ENCODE results near the gene CAMSAP1. TPM values are rescaled to one million over a fixed set of nuclear protein-coding genes. Genes with fewer than 3 reads are reported as not detected.

Gene CAMSAP1
- total RNA-seq, 1 donor from 2014 or later, result 20.5 TPM

DNA sequence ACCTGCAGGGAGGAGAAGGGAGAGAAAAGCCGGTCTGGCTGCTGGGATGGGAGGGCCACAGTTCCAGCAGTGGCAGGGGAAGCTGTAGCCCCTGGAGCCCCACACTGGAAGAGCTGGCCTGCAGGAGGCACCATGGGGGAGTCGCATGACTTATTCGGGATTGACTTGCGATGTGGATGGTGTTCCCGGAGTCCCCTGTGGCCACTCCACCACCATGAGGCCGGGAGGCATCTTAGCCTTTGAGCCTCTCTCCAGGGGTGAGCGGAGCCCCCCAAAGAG, 113.3 kb downstream of the CAMSAP1 start:
- DNase-seq (ENCODE audit: low read depth, low spot score), result no peak

- no peak for DNase-seq (ENCODE audit: low read depth, low spot score)
Measured at GRCh38 chr9:135793221-135794056, 113.9 kb downstream of the CAMSAP1 start.

GRCh38 chr9:135792268-135793128, 114.8 kb downstream of the CAMSAP1 start:
- DNase-seq (ENCODE audit: low read depth, low spot score), result no peak

DNA sequence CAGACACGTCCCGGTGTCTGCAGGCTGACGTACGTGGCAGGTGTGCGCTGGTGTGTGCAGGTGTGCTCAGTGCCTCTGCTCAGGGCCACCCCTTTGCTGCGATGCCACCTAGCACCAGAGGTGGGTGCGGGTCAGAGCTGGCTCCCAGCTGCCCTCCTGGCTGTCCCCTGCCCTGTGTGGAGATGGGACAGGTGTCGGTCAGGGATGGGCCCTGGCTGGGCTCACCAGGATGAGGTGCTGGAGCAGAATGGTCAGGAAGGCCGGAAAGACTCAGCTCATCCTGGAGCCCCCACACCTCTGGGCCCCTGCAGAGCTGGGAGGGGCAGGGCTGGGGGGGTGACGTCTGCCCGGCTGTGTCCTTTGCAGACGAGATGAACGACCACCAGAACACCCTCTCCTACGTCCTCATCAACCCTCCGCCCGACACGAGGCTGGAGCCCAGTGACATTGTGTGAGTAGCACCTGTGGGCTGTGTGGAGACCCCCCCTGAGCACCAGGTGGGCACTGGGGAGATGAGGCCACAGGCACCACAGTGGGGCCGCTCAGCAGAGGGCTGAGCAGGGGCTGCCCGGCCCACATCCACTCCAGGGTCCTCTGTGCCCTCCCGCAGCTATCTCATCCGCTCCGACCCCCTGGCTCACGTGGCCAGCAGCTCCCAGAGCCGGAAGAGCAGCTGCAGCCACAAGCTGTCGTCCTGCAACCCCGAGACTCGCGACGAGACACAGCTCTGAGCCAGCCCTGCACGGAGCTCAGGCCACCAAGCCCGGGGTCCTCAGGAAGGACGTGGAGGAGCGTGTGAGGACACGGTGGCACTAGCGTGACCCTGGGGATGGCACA, 115.7 kb downstream of the CAMSAP1 start:
- DNase-seq (ENCODE audit: low read depth, low spot score), result no peak

DNA sequence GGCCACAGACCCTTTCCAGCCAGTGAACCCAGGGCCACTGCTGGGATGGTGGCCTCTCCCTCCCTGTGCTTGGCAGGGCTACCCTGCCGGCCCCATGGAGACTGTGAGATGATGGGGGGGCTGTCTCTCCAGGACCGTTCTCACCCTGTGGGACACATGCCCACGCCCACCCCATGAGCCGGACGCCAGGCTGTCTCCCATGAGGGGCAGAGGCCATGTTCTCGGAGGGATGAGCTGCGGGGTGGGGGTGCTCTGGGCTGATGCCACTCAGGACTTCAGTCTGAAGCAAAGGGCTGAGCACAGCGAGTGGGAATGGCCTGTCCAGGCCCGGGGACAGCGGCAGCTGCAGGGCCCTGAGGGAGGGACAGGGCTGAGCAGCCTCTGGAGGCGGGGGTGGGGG, 116.5 kb downstream of the CAMSAP1 start:
- no peak for DNase-seq (ENCODE audit: low read depth, low spot score)

GRCh38 chr9:135790356-135790755, 117.0 kb downstream of the CAMSAP1 start:
- DNase-seq (ENCODE audit: low read depth, low spot score), result no peak

- DNase-seq (ENCODE audit: low read depth, low spot score), result no peak
Measured at GRCh38 chr9:135789838-135790291, 117.5 kb downstream of the CAMSAP1 start.

GRCh38 chr9:135788576-135789300, 118.6 kb downstream of the CAMSAP1 start:
- no peak for DNase-seq (ENCODE audit: low read depth, low spot score)

DNA sequence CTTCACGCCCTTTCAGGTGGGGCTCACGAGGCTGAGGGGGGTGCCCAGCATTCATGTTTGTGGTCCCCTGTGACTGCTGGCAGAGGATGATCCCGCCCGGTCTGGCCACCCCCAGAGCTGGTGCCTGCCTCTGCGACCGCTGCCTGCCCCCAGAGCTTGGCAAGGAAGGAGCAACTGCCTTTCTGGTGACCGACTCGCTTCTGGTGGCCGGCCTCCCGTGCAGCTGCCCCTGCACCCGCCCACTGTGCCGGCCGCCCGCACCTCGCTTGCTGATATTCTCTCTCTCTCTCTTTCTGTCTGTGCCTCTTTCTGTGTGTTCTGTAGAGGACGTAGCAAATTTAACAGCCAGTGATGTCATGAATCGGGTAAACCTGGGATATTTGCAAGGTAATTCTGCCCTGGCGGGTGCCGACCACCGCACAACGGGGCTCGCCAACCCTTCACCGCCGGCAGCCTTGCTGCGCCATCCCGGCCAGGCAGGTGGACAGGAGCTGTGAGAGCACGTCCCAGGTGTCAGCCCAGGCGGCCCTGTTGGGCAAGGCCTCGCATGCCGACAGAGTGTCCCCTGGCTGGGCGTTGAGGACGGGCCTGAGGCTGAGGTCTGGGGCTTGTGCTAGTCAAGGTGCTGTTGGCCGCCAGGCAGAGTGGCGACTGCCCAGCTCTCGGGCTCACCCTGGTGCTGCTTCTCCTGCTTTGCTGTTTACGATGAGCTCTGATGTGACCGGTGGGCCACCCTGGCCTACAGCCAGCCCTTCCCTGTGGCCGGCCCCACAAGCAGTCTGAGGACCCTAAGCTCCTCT, 119.4 kb downstream of the CAMSAP1 start:
- DNase-seq (ENCODE audit: low read depth, low spot score), result no peak

GRCh38 chr9:135787317-135787716, 120.0 kb downstream of the CAMSAP1 start:
- no peak for DNase-seq (ENCODE audit: low read depth, low spot score)

DNA sequence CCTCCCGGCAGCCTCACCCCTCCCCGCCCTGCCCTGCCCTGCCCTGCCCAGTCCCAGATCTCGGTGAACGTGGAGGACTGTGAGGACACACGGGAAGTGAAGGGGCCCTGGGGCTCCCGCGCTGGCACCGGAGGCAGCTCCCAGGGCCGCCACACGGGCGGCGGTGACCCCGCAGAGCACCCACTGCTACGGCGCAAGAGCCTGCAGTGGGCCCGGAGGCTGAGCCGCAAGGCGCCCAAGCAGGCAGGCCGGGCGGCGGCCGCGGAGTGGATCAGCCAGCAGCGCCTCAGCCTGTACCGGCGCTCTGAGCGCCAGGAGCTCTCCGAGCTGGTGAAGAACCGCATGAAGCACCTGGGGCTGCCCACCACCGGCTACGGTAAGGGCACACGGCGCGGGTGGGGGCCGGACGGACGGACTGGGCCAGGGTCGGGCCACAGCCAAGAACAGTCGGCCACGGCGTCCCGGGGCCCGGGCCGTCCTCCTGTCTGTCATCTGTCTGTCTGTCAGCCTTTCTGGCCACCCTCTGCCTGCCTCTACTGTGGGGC, 121.1 kb downstream of the CAMSAP1 start:
- DNase-seq (ENCODE audit: low read depth, low spot score), result no peak

DNA sequence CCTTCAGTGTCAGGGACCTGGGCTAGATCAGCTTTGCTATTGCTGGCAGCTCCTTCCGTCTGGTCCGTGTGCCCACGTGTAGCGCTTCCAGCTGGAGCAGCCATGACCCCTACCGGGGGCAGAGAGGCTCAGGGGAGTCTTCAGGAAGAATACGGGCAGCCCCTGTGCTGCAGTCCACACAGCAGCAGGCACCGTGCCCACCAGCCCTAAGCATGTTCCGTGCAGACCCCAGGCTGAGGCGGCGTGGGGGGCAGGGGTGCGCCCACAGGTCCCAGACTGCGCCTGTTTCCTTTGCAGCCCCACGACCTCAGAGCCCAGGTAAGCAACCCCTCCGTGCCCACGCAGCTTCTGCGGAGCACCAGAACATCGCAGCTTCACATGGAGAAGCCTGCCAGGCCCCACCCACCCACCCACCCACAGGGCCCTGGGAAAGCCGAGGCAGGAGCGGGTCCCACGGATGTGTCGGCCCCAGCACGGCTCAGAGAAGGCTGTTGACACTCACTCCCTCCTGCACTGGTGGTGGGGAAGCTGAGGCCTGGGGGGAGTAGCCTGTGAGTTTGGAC, 122.3 kb downstream of the CAMSAP1 start:
- DNase-seq (ENCODE audit: low read depth, low spot score), result no peak

DNA sequence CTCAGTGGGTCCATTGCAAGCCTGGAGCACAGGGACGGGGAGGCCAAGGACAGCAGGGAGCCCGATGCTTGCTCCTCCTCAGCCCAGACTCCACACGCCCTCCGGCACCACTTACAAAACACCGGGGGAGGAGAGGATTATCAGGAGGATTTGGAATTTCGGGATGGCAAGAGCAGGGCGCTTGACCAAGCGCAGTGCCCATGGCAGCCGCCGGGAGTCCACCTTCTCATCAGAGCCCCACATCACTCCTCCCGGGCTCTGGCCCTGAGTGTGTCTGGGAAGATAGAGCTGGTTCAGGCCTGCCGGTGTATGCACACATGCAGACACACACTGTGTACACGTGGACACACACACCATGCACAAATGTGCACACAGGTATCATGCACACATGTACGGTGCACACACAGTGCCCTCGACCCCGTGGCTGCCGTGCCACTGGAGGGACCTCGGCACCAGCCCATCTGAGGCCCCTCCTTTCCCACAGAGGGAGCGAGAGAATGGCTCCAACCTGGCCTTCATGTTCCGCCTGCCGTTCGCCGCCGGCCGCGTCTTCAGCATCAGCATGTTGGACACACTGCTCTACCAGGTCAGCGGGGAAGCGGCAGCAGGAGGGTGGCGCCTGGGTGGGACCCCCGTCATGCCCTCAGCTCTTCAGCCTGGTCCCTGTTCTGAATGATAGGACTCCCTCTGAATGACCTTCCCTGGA, 123.7 kb downstream of the CAMSAP1 start:
- no peak for DNase-seq (ENCODE audit: low read depth, low spot score)

DNA sequence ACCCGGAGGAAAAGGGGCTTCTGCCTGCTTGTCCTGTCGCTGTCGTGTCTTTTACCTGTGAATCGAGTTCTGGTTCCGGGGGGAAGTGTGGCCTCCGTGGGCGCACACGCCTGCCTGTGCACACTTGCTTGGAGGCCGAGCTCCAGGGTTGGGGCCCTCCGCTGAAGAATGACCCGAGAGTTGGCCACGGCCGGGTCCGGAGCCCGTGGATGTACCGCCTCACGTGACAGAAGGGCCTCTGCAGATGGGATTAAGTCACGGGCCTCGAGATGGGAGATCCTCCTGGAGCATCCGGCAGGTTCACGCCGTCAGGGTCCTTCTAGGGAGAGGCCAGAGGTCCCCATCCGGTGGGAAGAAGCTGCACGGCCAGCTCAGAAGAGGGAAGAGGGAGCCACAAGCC, 124.4 kb downstream of the CAMSAP1 start:
- no peak for DNase-seq (ENCODE audit: low read depth, low spot score)

DNA sequence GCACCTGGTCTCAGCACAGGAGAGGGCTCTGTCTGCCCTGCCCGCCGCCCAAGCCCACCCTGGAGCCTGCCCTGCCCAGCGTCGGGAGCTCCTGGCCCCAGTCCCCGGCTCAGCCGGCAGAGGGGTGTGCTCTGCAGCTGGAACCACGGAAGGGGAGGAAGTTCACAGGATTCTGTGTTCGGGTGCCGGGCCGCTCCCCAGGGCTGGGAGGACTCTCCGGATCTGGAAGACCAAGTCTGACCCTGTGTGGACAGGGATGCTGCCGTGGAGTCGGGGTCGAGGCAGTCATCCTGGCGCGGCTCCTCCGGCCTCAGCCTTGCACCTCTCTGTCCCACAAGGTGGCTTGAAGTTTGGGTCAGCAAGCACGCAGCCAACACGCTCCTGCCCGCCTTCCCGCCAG, 126.7 kb downstream of the CAMSAP1 start:
- DNase-seq (ENCODE audit: low read depth, low spot score), result no peak

- no peak for DNase-seq (ENCODE audit: low read depth, low spot score)
Measured at GRCh38 chr9:135780086-135780485, 127.3 kb downstream of the CAMSAP1 start.

- DNase-seq (ENCODE audit: low read depth, low spot score), result no peak
Measured at GRCh38 chr9:135779571-135779970, 127.8 kb downstream of the CAMSAP1 start.

- no peak for DNase-seq (ENCODE audit: low read depth, low spot score)
Measured at GRCh38 chr9:135778421-135778820, 128.9 kb downstream of the CAMSAP1 start.

DNA sequence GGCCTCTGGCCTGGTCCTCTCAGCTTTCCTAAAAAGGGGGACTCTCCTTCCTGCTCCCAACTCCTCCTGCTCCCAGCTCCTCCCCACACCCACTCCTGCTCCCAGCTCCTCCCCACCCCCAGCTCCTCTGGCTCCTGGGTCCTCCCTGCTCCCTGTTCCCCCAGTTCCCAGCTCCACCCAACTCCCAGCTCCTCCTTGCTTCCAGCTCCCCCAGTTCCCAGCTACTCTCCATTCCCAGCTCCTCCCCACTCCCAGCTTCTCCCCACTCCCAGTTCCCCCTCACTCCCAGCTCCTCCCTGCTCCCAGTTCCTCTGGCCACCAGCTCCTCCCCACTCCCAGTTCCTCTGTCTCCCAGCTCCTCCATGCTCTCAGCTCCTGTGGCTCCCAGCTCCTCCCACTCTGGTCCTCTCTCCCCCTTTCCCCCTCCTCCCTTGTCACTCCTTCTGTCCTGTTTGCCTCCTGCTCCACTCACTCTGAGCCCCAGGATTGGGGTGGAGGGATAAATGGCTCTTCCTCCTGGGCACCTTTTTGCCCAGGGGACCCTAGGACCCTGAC, 129.6 kb downstream of the CAMSAP1 start:
- DNase-seq (ENCODE audit: low read depth, low spot score), result no peak

Data from pulmonary artery endothelial cell (primary cell).